Activated CD8-positive, alpha-beta memory T cell treated with anti-CD3 and anti-CD28 coated beads for 48 hours (primary cell): ENCODE results near the gene MAPRE2.

Source experiments
- DNase-seq, 3 experiments: peaks; one replicate each; pipeline ENCODE4 v3.0.0-alpha.2; 2020; ENCODE audit warnings: low read depth in 2 of 3, low spot score in 2 of 3

MAPRE2 gene

GRCh38 chr18:35032113-35032512, 9.1 kb upstream of the MAPRE2 start:
- no peak for DNase-seq

DNA sequence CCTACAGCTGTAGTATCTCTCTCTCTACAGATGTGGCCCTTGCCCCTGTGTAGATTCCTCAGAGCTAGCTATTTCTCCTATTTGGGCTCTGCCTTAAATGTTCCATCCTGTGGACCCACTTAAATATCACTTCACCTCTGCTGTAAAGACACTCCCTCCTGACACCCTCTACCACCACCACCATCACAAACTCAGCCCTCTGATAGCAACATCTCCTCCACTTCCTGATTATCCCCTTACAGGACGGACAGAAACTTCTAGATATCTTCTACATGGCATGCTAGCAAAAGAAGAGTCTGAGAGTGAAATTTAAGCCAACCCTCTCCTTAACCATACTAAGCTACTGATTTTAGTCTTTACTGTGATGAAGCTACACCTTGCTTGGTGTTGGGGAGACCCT, 3.2 kb upstream of the MAPRE2 start:
- DNase-seq, result no peak

DNA sequence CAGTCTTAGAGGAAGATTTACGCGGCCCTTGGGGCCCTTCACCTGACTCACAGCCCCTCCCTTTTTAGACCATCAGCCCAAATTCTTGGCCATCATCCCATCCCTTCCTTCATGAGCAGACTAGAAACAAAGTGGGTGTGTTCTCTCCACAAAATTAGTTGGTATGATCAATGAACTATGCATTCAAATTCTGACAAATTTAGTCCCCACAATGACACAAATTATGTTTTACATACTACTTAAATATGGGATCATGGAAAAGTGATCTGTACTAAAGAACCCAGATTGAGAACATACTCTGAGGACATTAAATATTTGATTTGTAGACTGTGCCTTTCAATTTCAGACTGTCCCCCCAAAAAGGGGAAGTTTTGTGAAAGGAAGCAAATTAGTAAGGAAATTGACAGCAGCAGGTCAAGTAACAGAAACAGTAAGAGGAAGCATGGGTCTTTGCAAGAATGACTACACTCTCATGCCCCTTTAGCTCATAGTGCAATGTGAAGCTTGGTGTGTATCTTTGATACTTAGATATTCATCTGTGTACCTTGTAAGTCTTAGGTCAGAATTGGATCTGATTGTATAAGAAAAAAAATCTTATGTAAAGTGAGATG, 2.2 kb upstream of the MAPRE2 start:
- DNase-seq, result no peak

- DNase-seq, result no peak
Observed at GRCh38 chr18:35040638-35040987, 600 bp upstream of the MAPRE2 start.

- no peak for DNase-seq
Observed at GRCh38 chr18:35041815-35042387, 688 bp downstream of the MAPRE2 start.

DNA sequence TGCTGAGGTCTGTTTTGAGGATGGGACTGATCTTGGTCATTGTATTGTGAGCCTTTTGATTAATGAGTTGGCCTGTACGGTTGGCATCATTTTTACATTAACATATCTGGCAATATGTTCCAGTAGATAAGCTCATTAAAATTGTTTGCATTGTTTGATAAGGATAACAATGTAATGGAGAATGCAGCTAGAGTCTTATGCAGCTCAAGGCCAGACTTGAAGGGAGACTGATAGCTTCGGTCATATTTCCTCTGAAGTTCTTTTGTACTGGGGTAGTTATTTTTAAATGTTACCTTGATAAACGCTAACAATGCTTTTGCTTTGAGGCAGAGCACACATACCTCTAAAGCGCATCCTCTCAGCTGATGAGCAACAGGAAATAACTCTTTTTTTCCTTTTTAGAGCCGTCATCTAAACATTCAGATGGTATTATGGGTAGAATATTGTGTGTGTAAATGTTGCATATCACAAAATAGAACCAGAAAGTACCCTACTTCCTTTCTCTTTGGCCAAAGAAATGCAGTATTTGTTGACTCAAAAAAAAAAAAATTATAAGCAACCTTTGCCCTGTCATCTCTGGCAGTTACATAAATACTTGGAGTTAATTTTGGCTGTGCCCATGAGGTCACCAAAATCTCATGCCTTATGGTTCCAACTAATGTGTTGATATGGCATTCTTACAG, 1.3 kb downstream of the MAPRE2 start:
- DNase-seq, result no peak

- no peak for DNase-seq
Observed at GRCh38 chr18:35043207-35043606, 2.0 kb downstream of the MAPRE2 start.

- DNase-seq, result no peak
Observed at GRCh38 chr18:35045121-35045520, 3.9 kb downstream of the MAPRE2 start.

DNA sequence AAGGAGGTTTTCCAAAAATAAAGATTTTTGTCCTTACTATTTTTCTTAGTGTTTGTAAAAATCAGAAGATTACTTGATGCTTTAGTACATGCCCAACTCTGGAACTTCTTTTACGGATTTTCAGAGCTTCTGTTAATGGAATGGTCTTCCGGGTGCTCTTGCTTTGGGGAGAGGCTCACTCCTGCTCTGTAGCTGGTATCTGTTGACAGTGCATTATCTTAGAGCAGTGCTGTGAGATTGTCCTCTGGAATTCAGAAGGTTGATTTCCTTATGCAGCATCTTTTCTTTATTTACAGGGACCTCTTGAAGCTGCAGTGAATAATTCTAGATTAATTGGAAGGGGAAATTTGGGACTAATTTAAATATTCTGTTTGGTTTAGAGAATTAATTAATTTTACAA, 4.6 kb downstream of the MAPRE2 start:
- no peak for DNase-seq

DNA sequence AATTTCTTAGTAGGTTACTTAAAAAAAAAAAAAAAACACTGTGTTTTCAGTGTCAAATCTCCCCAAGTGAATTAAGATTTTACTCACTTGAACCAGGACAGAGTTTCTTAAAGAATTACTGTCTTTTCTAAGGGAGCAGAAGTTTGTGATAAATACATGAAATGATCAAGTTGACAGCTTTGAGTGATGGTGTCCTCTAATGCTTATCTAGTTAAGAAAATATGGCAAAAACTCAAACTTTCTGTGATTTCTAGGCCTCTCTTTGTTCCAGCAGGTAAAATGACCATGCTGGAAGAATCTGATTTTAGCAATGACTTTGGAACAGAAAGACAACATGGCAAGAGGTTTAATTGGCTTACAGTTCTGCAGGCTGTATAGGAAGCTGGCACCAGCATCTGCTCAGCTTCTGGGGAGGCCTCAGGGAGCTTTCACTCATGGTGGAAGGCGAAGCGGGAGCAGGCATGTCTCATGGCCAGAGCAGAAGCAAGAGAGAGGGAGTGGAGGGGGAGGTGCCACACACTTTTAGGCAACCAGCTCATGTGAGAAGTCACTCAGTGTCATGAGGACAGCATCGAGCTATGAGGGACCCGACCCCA, 6.6 kb downstream of the MAPRE2 start:
- DNase-seq, result no peak

DNA sequence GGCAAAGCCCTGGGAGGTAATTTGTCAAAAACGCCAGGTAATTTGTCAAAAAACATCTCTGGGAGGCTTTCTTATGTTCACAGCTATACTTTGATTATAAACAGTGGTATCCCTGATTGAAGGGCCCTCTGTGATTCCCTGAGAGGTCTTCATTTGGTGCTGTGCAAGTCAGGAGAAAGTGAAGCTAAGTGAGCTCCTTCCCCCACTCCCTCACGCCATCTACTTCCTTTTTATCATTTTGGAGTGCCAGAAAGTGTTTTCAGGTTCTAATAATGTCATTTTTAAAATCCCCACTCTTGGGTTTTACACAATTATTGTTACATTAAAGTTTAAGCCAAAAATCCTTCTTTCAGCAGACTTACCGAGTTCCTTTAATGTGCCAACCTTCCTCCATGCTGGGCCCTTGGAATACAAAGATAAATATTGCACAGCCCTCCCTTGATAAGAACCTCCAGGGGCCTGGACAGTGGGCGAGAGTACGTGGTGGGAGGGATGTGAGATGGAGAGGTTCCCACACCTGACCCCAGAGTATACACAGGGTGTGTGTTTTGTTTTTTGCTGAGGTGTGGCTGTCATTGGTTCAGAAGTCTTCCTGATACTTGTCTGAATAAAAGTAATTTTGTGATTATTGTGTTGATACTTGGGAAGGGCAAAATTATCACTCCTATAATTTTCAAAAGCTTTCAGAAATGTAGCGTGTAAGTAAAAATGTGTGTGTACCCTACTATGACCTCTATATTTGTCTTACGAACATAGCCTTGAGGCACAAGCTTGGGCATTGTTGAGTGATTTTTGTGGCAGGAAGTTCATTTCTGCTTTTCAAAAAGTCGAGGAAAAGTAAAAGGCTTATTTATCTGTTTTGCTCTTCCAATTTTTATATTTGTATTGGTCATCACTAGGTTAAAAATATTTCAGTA, 8.2 kb downstream of the MAPRE2 start:
- DNase-seq, result no peak

GRCh38 chr18:35050028-35050546, 8.9 kb downstream of the MAPRE2 start:
- DNase-seq, result no peak

DNA sequence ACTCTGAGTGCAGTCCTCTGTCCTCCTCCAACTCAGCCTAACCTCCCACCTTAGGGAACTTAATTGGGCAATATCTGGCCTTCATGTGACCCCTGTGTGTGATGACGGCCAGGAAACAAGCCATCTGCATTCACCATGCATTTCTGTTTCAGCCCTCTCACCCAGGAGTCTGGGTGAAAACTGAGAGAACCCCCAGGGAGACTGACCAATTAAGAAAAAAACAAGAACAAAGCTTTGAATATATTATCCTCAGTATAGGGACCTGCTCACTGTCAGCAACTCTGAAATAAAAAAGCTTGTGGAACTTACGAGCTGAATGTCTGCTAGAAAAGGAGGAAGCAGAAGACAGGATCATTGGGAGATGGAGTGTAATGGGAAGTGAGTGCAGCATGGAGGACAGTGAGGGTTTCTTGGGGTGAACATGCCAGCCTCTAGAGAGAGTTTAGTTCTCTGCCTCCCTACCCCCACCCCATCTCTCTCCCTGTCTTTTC, 9.5 kb downstream of the MAPRE2 start:
- DNase-seq, result no peak

DNA sequence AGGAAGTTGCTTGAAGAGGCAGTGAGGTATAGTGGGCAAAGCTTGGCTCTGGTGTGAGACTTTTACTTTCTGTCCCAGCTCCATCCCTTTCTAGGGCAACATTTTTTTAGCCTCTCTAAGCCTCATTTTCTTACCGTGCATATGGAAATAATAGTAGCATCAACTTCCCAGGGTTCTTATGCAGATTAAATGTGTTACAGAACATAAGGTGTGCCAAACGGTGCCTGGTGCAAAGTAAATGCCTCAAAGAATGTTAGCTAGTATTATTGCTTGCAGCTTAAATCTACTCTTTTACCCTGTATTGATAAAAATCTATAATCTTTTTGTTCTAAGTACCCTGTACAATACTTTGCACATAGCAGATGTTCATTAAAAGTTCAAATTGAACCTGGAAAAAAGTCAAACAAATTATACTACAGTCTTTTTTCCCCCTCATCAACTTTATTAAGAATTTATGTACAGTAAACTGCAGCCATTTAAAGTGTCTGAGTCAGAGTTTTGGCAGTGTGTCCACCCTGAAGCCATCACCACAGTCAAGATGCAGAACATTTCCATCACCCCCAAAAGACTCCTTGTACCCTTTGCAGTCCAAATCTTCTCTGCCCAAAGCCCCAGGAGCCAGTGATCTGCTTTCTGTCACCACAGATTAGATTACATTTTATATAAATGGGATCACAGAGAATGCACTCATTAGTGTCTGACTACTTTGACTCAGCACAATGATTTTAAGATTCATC, 10.6 kb downstream of the MAPRE2 start:
- DNase-seq, result no peak

GRCh38 chr18:35054401-35054800, 13.2 kb downstream of the MAPRE2 start:
- DNase-seq, result no peak

DNA sequence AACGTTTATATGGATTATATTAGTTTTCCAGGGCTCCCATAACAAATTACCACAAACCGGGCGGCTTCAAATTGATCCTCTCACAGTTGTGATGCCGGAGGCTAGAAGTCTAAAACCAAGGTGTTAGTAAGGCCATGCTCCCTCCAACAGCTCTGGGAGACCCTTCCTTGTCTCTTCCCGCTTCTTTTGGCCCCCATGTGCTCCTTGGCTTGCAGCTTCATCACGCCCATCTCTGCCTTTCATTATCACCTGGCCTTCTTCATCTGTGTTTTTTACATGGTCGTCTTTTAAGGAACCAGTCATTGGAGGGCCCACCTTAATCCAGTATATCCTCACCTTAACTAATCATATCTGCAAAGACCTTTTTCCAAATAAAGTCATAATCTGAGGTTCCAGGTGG, 13.9 kb downstream of the MAPRE2 start:
- DNase-seq, result no peak

DNA sequence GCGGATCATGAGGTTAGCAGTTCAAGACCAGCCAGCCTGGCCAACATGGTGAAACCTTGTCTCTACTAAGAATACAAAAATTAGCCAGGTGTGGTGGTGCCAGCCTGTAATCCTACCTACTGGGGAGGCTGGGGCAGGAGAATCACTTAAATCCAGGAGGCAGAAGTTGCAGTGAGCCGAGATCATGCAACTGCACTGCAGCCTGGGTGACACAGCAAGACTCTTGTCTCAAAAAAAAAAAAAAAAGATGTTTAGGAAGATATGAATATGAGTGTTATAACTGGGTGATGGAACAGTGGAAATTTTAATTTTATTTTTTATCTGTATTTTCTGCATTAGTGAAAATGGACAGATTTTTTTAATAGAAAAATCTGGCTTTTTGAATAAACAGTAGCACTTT, 14.5 kb downstream of the MAPRE2 start:
- no peak for DNase-seq

GRCh38 chr18:35059280-35059927, 18.2 kb downstream of the MAPRE2 start:
- DNase-seq, result no peak

DNA sequence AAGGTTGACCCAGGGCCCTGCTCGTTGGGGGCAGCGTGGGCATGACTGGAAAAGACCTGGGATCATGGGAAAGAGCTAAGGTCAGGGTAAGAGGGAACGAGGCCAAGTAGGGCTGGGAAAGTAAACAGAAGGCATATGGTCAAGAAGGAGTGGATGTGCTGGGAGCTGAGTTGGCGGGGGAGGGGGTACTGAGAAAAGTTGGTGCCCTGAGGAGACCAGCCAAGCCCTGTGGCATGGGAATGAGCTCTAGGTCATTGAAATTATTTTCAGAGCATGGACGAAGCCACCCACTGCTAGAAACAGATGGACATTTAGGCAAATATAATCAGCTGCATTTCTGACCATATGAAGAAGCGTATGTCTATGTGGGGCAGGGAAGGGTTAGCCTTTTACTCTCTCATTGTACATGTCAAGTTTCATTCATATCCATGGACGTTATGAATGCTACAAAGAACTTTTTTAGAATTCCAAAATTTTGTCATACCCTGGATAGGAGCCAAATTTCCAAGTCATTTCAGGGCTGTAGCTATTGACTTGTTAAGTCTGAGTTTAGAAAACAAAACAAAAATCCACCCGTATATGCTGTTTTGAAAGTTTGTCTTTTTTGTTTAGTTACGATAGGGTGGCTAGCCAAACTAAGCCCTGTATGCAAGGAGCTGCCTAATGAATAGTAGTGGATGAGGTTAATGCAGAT, 19.1 kb downstream of the MAPRE2 start:
- no peak for DNase-seq
